ENCODE results near the gene FAM193B.

FAM193B gene

DNA sequence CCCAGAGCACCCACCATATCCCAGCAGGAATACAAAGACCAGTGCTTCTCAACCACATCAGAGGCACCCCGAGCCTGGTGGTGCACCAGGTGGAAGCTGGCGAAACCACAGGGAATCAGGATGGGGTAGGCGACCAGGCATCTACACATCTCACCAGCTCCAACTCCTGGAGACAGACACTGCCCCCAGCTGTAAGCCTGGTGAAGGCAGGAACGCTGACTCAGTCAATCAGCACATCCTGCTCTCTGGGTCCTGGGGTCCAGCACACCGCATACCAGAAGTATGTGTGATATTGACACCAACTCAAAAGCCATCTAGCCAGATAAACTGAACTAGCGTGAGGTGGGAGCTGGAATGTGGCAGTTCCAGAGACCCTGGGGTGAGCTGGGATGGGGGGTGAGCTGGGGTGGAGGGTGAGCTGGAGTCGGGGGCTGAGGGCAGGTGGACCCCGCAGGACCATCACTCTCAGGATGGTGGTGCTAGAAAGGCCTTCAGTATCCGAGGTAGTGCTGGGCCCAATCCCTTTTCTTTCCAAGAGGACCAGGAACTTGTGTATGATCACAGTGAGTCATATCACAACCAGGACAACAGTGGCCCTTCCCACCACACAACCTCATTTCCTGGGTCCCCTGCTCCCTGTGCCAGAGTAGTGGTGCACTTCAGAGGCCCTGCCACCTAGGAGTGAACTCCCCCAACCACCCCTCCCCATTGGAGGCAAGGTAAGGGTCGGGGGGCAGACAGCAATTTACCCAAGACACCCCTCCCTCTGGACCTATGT is 83.4 kb downstream of the FAM193B start:
- no peak for DNase-seq (ENCODE audit: low read depth)
